GM18505 (cell line): ENCODE data around the gene ZNF362.
"Not testable (repeated sequence)": the region's sequence is repeated elsewhere in the genome, so short reads cannot be mapped to it uniquely, and the experiment has no call there.

Experiments used
- ATAC-seq: cut with Tn5 transposase; IDR thresholded peaks from one replicate; pipeline ENCODE4 v1.9.1; 2021; ENCODE audit not compliant: unreplicated experiment
- POLR2A ChIP-seq: IDR thresholded peaks from 4 replicates; pipeline ENCODE4 v1.6.1; 2011; ENCODE audit warnings: borderline replicate concordance; ENCODE audit not compliant: insufficient read depth, insufficient read length; ENCODE audit errors: extremely low read depth

The ZNF362 gene

DNA sequence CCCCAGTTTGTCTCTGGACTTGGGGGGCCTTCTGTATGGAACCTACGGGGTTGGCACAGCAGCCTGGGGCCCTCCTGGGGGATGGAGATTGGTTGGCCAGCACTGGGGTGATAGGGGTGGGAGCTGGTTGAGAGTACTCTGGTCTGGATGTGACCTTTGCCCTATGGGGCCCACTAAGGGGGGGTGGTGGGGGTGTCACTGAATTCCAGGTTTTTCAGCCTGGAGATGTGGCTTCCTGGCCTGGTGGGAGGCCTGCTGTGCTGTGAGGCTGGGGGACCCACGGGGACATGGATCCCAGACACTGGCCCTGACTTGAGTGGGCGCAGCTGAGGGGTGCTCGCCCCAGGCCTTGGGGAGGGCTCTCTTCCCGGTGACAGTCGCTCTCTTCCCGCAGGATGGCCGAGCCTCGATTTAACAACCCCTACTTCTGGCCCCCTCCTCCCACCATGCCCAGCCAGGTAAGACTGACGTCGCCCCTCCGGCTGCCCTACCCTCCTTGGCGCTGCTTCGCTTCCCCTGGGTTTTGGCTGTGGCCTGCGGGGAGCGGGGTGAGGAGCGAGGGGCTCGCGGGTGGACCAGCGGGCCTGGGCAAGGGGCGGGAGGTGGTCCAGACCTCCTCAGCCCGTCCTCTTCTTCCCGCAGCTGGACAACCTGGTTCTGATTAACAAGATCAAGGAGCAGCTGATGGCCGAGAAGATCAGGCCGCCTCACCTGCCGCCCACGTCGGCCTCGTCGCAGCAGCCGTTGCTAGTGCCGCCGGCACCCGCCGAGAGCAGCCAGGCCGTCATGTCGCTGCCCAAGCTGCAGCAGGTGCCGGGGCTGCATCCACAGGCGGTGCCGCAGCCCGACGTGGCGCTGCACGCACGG is 19.6 kb downstream of the ZNF362 start:
- TF ChIP-seq POLR2A, result no peak
- ATAC-seq, result no peak

DNA sequence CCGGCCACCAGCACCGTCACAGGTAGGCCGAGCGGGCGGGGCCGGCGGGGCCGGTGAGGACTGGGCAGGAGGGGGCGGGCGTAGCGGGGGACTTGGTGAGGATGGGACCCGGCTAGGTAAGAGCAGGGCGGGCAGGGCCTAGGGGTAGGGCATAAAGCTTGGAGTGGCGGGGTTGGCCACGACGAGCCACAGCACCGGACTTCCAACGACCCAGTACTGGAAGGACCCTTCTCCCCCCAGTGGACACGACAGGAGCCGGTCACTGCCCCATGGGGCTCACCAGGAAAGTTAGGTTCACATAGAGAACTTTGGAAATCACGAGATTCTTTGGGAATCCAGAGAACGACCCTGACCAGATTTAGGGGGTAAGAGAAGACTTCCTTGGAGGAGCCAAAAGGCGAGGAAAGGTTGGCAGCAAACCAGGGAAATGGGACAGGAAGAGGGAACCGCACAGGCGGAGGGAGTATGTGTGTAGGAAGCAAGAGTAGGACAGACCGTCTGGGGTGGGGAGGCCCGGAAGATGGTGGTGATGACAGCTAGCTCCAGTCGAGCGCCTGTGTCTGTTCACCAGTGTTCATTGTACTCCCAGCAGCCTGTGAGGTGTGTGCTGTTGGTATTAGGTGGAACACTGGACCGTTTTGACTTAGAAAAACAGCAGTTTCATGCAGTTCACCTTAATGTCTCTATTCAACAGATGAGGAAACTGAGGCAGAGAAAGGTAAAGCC is 20.4 kb downstream of the ZNF362 start:
- ATAC-seq, result no peak
- TF ChIP-seq POLR2A, result no peak

DNA sequence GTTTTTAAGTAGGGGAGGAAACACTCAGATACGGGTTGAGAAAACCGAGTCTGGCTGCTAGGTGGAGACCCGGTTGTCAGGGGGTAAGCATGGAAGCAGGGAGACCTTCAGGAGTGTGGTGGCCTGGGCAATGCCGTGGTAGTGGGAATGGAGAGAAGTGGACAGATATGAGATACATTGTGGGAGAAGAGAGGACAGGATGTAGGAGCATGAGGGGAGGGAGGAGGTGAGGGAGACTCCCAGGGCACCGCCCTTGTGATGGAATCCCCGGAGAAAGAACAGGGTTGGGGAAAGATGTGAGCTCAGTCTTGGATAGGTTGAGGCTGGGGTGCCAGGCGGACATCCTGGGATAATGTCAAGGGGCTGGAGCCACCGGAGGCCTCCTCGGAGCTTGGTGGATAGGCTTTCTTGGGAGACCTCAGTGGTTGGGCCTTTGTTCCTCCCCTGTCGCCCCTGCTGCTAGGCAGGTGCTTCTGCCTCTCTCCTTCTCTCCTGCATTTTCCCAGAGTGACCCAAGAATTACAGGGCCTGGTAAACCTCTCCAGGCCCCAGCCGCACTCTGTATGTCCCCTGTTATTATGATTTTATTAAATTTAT is 21.3 kb downstream of the ZNF362 start:
- ATAC-seq, result no peak
- TF ChIP-seq POLR2A, result no peak

DNA sequence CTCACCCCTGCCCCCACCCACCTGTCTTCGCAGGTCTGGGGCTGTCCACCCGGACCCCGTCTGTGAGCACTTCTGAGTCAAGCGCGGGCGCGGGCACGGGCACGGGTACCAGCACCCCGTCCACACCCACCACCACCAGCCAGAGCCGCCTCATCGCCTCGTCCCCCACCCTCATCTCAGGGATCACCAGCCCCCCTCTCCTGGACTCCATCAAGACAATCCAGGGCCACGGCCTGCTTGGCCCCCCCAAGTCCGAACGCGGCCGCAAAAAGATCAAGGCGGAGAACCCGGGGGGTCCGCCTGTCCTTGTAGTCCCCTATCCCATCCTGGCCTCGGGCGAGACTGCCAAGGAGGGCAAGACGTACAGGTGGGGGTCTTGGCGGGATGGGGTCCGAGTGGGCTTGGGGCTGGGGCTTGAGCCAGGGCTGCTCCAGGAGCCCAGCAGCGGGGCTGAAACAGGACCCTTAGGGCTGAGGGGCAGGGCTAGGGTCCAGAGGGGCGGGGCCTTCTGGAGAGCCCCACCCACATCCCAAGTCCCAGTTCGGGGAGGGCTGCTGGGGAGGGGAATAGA is 23.9 kb downstream of the ZNF362 start:
- no peak for ATAC-seq

DNA sequence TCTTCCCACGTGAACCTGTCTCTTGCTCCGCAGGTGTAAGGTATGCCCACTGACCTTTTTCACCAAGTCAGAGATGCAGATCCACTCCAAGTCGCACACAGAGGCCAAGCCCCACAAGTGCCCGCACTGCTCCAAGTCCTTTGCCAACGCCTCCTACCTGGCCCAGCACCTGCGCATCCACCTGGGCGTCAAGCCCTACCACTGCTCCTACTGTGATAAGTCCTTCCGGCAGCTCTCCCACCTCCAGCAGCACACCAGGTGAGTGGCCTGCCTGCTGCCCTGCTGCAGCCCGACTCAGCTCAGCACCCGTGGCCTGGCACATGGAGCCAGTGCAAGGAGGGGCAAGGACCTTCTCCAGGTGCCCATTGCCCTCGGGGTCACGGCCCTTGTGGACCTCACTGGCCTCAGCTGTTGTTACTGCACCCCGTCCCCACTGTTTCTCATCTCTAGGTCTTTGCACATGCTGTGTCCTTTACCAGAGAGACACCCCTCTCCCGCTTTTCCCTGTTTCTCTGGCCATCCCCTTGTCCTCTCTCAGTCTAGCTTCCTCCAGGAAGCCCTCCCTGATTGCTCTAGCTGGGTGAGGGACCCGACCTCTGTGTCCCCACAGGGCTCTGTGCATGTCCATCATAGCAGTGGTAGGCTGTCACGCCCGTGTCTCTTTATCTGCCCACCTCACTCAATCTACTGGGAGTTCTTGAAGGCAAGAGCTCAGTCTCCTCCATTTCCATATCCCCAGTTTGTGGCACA is 25.4 kb downstream of the ZNF362 start:
- ATAC-seq, result no peak
- TF ChIP-seq POLR2A, result no peak

More for the DNA sequence above, 23.9 kb downstream of the ZNF362 start:
- TF ChIP-seq POLR2A, result no peak

DNA sequence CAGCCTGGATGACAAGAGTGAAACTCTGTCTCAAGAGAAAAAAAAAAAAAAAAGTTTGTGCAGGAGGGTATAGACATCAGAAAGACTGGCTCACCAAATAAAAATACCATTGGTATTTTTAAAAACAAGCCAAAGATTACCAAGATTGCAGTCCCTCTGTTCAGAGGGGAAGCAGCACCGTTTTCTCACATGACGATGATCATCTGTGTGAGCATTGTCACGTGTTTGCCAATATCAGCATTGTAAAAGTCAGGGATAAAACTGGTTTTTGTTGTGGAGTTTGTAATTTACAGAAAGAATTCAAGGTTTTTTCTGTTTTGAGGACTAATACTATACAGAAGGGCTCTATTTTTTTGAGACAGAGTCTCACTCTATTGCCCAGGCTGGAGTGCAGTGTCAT is 26.5 kb downstream of the ZNF362 start:
- ATAC-seq, result no peak
- no peak for TF ChIP-seq POLR2A

DNA sequence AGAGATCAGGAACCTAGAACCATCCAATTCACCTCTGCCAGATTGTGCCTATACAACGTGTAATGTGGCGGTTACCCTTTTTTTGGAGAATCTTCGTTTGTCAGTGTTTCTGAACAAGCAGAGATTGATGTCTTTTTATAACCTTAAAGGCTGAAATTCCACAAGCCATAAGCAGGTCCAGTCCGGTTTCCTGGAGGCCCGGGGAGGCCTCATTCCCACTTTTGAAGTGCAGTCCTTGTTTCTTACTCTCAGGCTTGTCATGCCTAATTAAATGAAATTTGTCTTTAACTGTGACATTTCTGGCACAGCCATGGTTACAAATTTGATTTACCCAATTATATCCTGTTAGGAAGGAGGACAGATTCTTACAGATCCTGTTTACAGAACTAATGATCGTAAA is 27.8 kb downstream of the ZNF362 start:
- ATAC-seq, result no peak
- no peak for TF ChIP-seq POLR2A

DNA sequence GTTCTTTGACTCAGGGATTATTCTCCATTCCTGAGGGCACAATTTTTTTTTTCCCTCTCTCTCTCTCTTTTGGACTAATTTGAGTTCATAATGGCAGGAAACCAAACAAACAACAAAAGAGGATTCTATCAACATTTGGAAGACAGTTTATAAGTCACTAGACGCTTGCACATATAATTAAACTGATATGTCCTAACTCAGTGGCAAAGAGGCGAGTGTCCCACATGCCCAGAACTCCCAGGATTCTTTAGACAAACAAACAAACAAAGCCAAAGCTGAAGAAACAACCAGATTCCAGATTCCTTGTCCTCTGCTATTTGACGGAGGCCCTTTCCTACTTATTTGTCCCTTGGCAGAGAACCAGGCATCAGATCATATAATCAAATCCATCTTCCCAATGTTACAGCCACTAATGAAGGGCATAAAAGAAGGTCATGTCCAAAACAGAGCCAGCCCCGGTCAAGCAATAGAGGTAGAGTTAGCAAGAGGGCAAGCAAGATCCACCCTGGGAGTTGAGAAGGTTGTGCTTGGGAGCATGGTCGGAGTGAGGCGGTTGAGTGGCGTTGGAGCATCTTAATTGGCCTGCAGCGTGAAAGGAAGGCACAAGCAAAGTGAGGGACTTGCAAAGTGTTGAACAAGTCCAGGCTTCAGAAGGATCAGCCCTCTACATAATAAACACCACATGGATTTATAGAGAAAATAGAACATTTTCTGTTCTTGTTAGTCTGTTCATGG is 30.3 kb downstream of the ZNF362 start:
- no peak for TF ChIP-seq POLR2A
- no peak for ATAC-seq

DNA sequence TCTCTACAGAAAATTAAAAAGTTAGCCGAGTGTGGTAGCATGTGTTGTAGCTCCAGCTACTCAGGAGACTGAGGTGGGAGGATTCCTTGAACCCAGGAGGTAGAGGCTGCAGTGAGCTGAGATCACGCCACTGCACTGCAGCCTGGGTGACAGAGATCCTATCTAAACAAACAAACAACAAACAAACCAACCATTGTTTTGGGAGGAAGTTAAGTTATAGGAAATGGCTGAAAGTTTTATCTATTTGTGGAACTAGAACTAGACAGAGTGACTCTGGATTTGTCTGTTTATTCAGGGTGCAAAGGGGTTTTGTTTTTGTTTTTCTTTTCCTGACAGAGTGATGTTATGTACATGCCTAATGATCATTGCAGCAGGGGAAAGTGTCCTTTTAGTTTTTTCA is 31.0 kb downstream of the ZNF362 start:
- ATAC-seq, result no peak
- no peak for TF ChIP-seq POLR2A

DNA sequence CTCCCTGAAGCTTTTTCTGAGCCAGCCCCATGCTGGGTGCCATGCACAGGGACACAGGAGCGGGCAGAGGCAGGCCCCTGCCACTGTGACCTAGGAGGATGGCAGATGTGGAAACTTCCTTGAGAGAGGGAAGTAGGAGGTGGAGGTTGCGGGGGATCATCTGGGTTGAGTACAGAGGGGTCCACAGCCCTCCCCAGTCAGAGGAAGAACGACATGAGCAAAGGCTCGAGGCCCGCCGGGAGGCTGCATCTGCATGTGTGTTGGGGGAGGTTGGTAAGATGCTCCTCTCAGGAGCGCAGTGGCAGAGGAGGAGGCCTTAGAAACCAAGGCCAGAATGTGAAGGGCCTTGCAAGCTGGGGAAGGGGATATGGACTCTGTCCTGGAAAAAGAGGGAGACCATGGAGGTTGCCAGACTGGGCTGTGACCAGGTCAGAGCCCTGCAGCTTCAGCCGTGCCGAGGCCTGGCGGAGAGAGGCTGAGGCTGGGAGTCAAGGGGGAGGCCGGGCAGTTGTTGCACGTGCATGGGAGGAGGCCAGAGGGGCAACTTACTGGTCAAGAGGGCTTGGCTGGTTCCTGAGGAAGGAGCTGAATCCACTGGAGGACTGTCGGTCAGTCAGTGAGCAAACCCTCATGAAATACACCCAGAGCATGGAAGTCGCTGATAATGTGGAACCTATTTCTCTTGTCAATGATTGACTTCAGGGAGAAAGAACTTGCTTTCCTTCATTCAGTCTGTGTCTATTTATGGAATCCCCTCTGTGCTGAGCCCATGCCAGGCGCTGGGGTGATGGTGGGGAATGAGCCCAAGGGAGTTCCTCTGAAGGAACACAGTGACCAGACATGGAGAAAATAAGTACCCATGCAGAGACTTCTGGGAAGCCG is 32.9 kb downstream of the ZNF362 start:
- ATAC-seq, result no peak
- no peak for TF ChIP-seq POLR2A

DNA sequence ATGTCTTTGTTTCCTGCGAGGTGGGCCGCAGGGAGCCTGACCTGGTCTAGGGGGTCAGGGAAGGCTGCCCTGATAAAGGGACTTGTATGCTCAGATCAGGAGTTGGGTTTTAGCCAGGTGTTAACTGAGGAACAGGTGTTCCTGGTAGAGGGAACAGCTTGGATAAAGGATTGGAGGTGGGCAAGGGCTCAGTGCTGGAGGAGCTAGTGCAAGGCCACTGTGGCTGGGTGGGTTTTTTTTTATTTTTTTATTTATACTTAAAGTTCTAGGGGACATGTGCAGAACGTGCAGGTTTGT is 33.5 kb downstream of the ZNF362 start:
- ATAC-seq, result no peak
- TF ChIP-seq POLR2A, result no peak

DNA sequence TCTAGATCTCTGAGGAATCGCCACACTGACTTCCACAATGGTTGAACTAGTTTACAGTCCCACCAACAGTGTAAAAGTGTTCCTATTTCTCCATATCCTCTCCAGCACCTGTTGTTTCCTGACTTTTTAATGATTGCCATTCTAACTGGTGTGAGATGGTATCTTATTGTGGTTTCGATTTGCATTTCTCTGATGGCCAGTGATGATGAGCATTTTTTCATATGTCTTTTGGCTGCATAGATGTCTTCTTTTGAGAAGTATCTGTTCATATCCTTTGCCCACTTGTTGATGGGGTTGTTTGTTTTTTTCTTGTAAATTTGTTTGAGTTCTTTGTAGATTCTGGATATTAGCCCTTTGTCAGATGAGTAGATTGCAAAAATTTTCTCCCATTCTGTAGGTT is 34.3 kb downstream of the ZNF362 start:
- not testable (repeated sequence) for ATAC-seq
